Kidney tubule cell (primary cell): Measurements from ENCODE around the gene PLCB4.
A peak's percentile ranks its signal among the peaks of the same experiment; 100 is the strongest.

Experiments
- DNase-seq: peaks from one replicate; pipeline ENCODE4 v3.0.0-alpha.2; 2018; ENCODE audit warnings: low spot score

Gene PLCB4

GRCh38 chr20:9453201-9453600, 384.3 kb downstream of the PLCB4 start:
- no peak for DNase-seq

- DNase-seq = no peak
Observed at GRCh38 chr20:9454791-9455190, 385.9 kb downstream of the PLCB4 start.

GRCh38 chr20:9457136-9457535, 388.2 kb downstream of the PLCB4 start:
- DNase-seq = no peak

- peak; percentile 29 for DNase-seq
Observed at GRCh38 chr20:9458138-9458796, 389.4 kb downstream of the PLCB4 start.

GRCh38 chr20:9460518-9460917, 391.6 kb downstream of the PLCB4 start:
- peak; percentile 50 for DNase-seq

- DNase-seq = no peak
Observed at GRCh38 chr20:9467995-9468394, 399.1 kb downstream of the PLCB4 start.

GRCh38 chr20:9474835-9475415, 406.0 kb downstream of the PLCB4 start:
- DNase-seq = peak; percentile 31

GRCh38 chr20:9475456-9475855, 406.6 kb downstream of the PLCB4 start:
- DNase-seq = no peak

GRCh38 chr20:9476174-9476573, 407.3 kb downstream of the PLCB4 start:
- no peak for DNase-seq

GRCh38 chr20:9476637-9477036, 407.8 kb downstream of the PLCB4 start:
- no peak for DNase-seq

- no peak for DNase-seq
Observed at GRCh38 chr20:9478771-9479170, 409.9 kb downstream of the PLCB4 start.

- no peak for DNase-seq
Observed at GRCh38 chr20:9480066-9480465, 411.2 kb downstream of the PLCB4 start.

GRCh38 chr20:9482180-9482579, 413.3 kb downstream of the PLCB4 start:
- DNase-seq = no peak

- no peak for DNase-seq
Observed at GRCh38 chr20:9483131-9483530, 414.2 kb downstream of the PLCB4 start.

GRCh38 chr20:9485614-9486340, 416.9 kb downstream of the PLCB4 start:
- DNase-seq = no peak

- no peak for DNase-seq
Observed at GRCh38 chr20:9487231-9487630, 418.3 kb downstream of the PLCB4 start.

GRCh38 chr20:9488063-9488462, 419.2 kb downstream of the PLCB4 start:
- DNase-seq = no peak

GRCh38 chr20:9490161-9490560, 421.3 kb downstream of the PLCB4 start:
- DNase-seq = no peak

GRCh38 chr20:9490631-9491030, 421.7 kb downstream of the PLCB4 start:
- DNase-seq = no peak

- DNase-seq = no peak
Observed at GRCh38 chr20:9491324-9491723, 422.4 kb downstream of the PLCB4 start.

GRCh38 chr20:9492067-9492466, 423.2 kb downstream of the PLCB4 start:
- no peak for DNase-seq

GRCh38 chr20:9493803-9494202, 424.9 kb downstream of the PLCB4 start:
- no peak for DNase-seq

- DNase-seq = no peak
Observed at GRCh38 chr20:9495701-9496100, 426.8 kb downstream of the PLCB4 start.
